IMR-90 (cell line): ENCODE data around the gene RASSF6. TPM values are rescaled to one million over a fixed set of nuclear protein-coding genes. Genes with fewer than 3 reads are reported as not detected.

Experiments used
- ATAC-seq: fragments of 200-7000 bp; cut with Tn5 transposase; 2 replicates; pipeline ENCODE4 v1.9.1; 2020; ENCODE audit warnings: low read depth, mild to moderate bottlenecking, moderate library complexity
- BruUV-seq: library from RNA; stranded (reverse); fragments of 400-500 nt; replicated peaks from 2 replicates; lab custom pipeline; 2021; lab: Mats Ljungman, UMichigan
- CTCF ChIA-PET: fragments of 300-600 bp; formaldehyde crosslinking; extraction: SDS; loops from one replicate; lab custom pipeline; 2021; ENCODE audit warnings: antibody characterized with exemption; lab: Yijun Ruan, JAX
- POLR2A ChIA-PET: fragments of 300-600 bp; sonication (Branson Sonifier 250); formaldehyde crosslinking; loops from one replicate; lab custom pipeline; 2022; ENCODE audit warnings: antibody characterized with exemption; ENCODE audit not compliant: unreplicated experiment; lab: Charles Lee
- DNase-seq: peaks from one replicate; pipeline ENCODE4 v3.0.0; 2013
- H2AFZ ChIP-seq: replicated peaks from 2 replicates; pipeline ENCODE3; 2013; ENCODE audit warnings: low read length, mild to moderate bottlenecking; ENCODE audit not compliant: poor library complexity
- H2AK5ac ChIP-seq: 2 replicates; pipeline ENCODE4 v1.6.1; 2013; ENCODE audit warnings: low read depth, low read length, inconsistent platforms
- H2AK9ac ChIP-seq: replicated peaks from 2 replicates; pipeline ENCODE3; 2013; ENCODE audit warnings: mild to moderate bottlenecking, low read depth, low read length, moderate library complexity; ENCODE audit not compliant: poor library complexity
- H2BK120ac ChIP-seq: 2 replicates; pipeline ENCODE4 v1.6.1; 2013; ENCODE audit warnings: low read depth, low read length, inconsistent platforms
- H2BK15ac ChIP-seq: 3 replicates; pipeline ENCODE4 v1.6.1; 2013; ENCODE audit warnings: low read depth, low read length, inconsistent platforms
- H2BK20ac ChIP-seq: 2 replicates; pipeline ENCODE4 v1.6.1; 2013; ENCODE audit warnings: low read depth, mild to moderate bottlenecking, inconsistent platforms, low read length, moderate library complexity
- H2BK5ac ChIP-seq: 2 replicates; pipeline ENCODE4 v1.6.1; 2013; ENCODE audit warnings: mild to moderate bottlenecking, low read depth, low read length, inconsistent platforms; ENCODE audit not compliant: poor library complexity, severe bottlenecking
- H3K14ac ChIP-seq: replicated peaks from 2 replicates; pipeline ENCODE4 v1.6.1; 2013; ENCODE audit warnings: low read depth, low read length, inconsistent platforms
- H3K18ac ChIP-seq: 2 replicates; pipeline ENCODE4 v1.6.1; 2013; ENCODE audit warnings: low read depth, low read length, control low read depth
- H3K23ac ChIP-seq: 2 replicates; pipeline ENCODE4 v1.6.1; 2013; ENCODE audit warnings: low read depth, low read length, inconsistent platforms
- H3K27ac ChIP-seq: 2 replicates; pipeline ENCODE4 v1.5.1; 2013; ENCODE audit warnings: mild to moderate bottlenecking, control low read depth, low read length; ENCODE audit not compliant: insufficient read depth
- H3K27me3 ChIP-seq: 2 replicates; pipeline ENCODE4 v1.6.1; 2013; ENCODE audit warnings: low read length; ENCODE audit not compliant: control insufficient read depth, insufficient read depth
- H3K36me3 ChIP-seq: 2 replicates; pipeline ENCODE4 v1.6.1; 2013; ENCODE audit warnings: low read length, mixed read lengths; ENCODE audit not compliant: control insufficient read depth, insufficient read depth
- H3K4ac ChIP-seq: 2 replicates; pipeline ENCODE4 v1.6.1; 2013; ENCODE audit warnings: low read depth, low read length, inconsistent platforms
- H3K4me1 ChIP-seq: 2 replicates; pipeline ENCODE4 v1.6.1; 2013; ENCODE audit warnings: low read length, mixed read lengths; ENCODE audit not compliant: control insufficient read depth, insufficient read depth
- H3K4me2 ChIP-seq: 2 replicates; pipeline ENCODE4 v1.6.1; 2013; ENCODE audit warnings: low read depth, mild to moderate bottlenecking, control low read depth, low read length, moderate library complexity
- H3K4me3 ChIP-seq: 2 replicates; pipeline ENCODE4 v1.5.1; 2013; ENCODE audit warnings: low read depth, mild to moderate bottlenecking, control low read depth, low read length, moderate library complexity; ENCODE audit not compliant: insufficient read depth
- H3K56ac ChIP-seq: 2 replicates; pipeline ENCODE4 v1.6.1; 2013; ENCODE audit warnings: low read length, inconsistent platforms; ENCODE audit not compliant: insufficient read depth; ENCODE audit errors: extremely low read depth
- H3K79me1 ChIP-seq, 2 experiments: 2 replicates each; pipeline ENCODE4 v1.6.1; 2013; ENCODE audit warnings: low read length in 2 of 2, inconsistent platforms in 1 of 2, low read depth in 1 of 2
- H3K9ac ChIP-seq: 2 replicates; pipeline ENCODE4 v1.6.1; 2013; ENCODE audit warnings: low read depth, low read length, control low read depth
- H3K9me1 ChIP-seq: 2 replicates; pipeline ENCODE4 v1.6.1; 2013; ENCODE audit warnings: low read length, inconsistent platforms; ENCODE audit not compliant: insufficient read depth
- H3K9me3 ChIP-seq: 2 replicates; pipeline ENCODE4 v1.6.1; 2013; ENCODE audit warnings: low read length; ENCODE audit not compliant: control insufficient read depth, insufficient read depth
- H4K20me1 ChIP-seq: 2 replicates; pipeline ENCODE4 v1.6.1; 2013; ENCODE audit warnings: low read length, inconsistent platforms; ENCODE audit not compliant: insufficient read depth
- H4K5ac ChIP-seq: 2 replicates; pipeline ENCODE4 v1.6.1; 2013; ENCODE audit warnings: mild to moderate bottlenecking, low read depth, low read length, control low read depth
- H4K8ac ChIP-seq, 2 experiments: 2 replicates each; pipeline ENCODE4 v1.6.1; 2013; ENCODE audit warnings: low read depth in 2 of 2, low read length in 2 of 2, control low read depth in 1 of 2, inconsistent platforms in 1 of 2
- H4K91ac ChIP-seq: 2 replicates; pipeline ENCODE4 v1.6.1; 2013; ENCODE audit warnings: low read depth, low read length, inconsistent platforms; ENCODE audit not compliant: insufficient read depth
- BHLHE40 ChIP-seq: fragments of 150-350 bp; IDR thresholded peaks from 2 replicates; pipeline ENCODE4 v1.6.1; 2016; ENCODE audit warnings: mild to moderate bottlenecking, low read depth, low read length
- CEBPB ChIP-seq: IDR thresholded peaks from 2 replicates; pipeline ENCODE4 v1.6.1; 2012; ENCODE audit warnings: low read depth, low read length, improper control_type of control experiment
- CHD1 ChIP-seq: IDR thresholded peaks from 2 replicates; pipeline ENCODE4 v1.6.1; 2012; ENCODE audit warnings: low read depth, low read length, improper control_type of control experiment
- ELK1 ChIP-seq: fragments of 150-350 bp; IDR thresholded peaks from 2 replicates; pipeline ENCODE4 v1.6.1; 2016; ENCODE audit warnings: low read depth, mild to moderate bottlenecking, low read length, moderate library complexity, borderline replicate concordance
- FOS ChIP-seq: fragments of 150-350 bp; IDR thresholded peaks from 2 replicates; pipeline ENCODE4 v1.6.1; 2016; ENCODE audit warnings: low read depth, low read length
- MAFK ChIP-seq: IDR thresholded peaks from 2 replicates; pipeline ENCODE4 v1.6.1; 2012; ENCODE audit warnings: low read depth, low read length, improper control_type of control experiment
- MAZ ChIP-seq: IDR thresholded peaks from 2 replicates; pipeline ENCODE4 v1.6.1; 2012; ENCODE audit warnings: low read depth, mild to moderate bottlenecking, low read length, improper control_type of control experiment, moderate library complexity, borderline replicate concordance
- MXI1 ChIP-seq: IDR thresholded peaks from 2 replicates; pipeline ENCODE4 v1.6.1; 2012; ENCODE audit warnings: low read depth, mild to moderate bottlenecking, low read length, moderate library complexity, borderline replicate concordance
- NFE2L2 ChIP-seq: fragments of 150-350 bp; IDR thresholded peaks from 2 replicates; pipeline ENCODE4 v1.6.1; 2016; ENCODE audit warnings: low read depth, mild to moderate bottlenecking, low read length
- POLR2A ChIP-seq: IDR thresholded peaks from 2 replicates; pipeline ENCODE4 v1.6.1; 2012; ENCODE audit warnings: mild to moderate bottlenecking, low read depth, low read length
- RAD21 ChIP-seq: IDR thresholded peaks from 2 replicates; pipeline ENCODE4 v1.6.1; 2012; ENCODE audit warnings: low read length, improper control_type of control experiment
- RCOR1 ChIP-seq: IDR thresholded peaks from 2 replicates; pipeline ENCODE4 v1.6.1; 2012; ENCODE audit warnings: mild to moderate bottlenecking, low read length, improper control_type of control experiment; ENCODE audit not compliant: insufficient replicate concordance
- RFX5 ChIP-seq: IDR thresholded peaks from 2 replicates; pipeline ENCODE4 v1.8.0; 2012; ENCODE audit warnings: low read depth, mild to moderate bottlenecking, low read length, moderate library complexity
- SMC3 ChIP-seq: fragments of 150-350 bp; IDR thresholded peaks from 2 replicates; pipeline ENCODE4 v1.6.1; 2016; ENCODE audit warnings: low read depth, mild to moderate bottlenecking, antibody characterized with exemption, low read length, moderate library complexity
- USF2 ChIP-seq: fragments of 150-350 bp; IDR thresholded peaks from 2 replicates; pipeline ENCODE4 v1.6.1; 2017; ENCODE audit warnings: mild to moderate bottlenecking, antibody characterized with exemption, low read length, low read depth
- WGBS, 2 experiments: methylation state at CpG; one replicate each; pipeline versions ENCODE4 v1.1.5 to v1.1.7; 2013; ENCODE audit warnings: missing lambda C conversion rate in 2 of 2; ENCODE audit not compliant: insufficient read length in 1 of 2; ENCODE audit errors: extremely low coverage in 2 of 2; 5-methylcytosine and 5-hydroxymethylcytosine counted together
- dilution Hi-C: fragments of 300-500 bp; cut with HindIII; formaldehyde crosslinking; loops from one replicate; pipeline ENCODE4 v1.14.3; 2018; ENCODE audit warnings: low sequenced_read_pairs; ENCODE audit not compliant: unreplicated experiment
- in situ Hi-C: fragments of 300-500 bp; cut with MboI; formaldehyde crosslinking; loops from 3 replicates; pipeline ENCODE4 v1.14.3; 2019; ENCODE audit warnings: low sequenced_read_pairs, inconsistent platforms, mixed read lengths
- intact Hi-C: fragments of 100-400 bp; cut with micrococcal nuclease; formaldehyde crosslinking; loops from 2 replicates; pipeline ENCODE4 v1.10.0; 2022
- polyA plus RNA-seq, 3 experiments: library from polyadenylated mRNA; depleted of rRNA; stranded (reverse); fragments of >200 nt; gene quantifications; 2 replicates each; pipeline ENCODE4 v1.2.3, GENCODE V29; 2012; ENCODE audit warnings: low replicate concordance in 1 of 3
- total RNA-seq: library from RNA; depleted of rRNA; stranded (reverse); fragments of >200 nt; gene quantifications from 2 replicates; pipeline ENCODE4 v1.2.3, GENCODE V29; 2012
- TF ChIP-seq, protein P1 (sequence below): conservative IDR thresholded peaks from 2 replicates; pipeline ENCODE4 v1.5.1; 2012; ENCODE audit warnings: mild to moderate bottlenecking, low read depth, low read length, improper control_type of control experiment

Gene RASSF6
- total and polyA plus RNA-seq, 2 of the 4 experiments (the other 2 are of a cell fraction): not detected

DNA sequence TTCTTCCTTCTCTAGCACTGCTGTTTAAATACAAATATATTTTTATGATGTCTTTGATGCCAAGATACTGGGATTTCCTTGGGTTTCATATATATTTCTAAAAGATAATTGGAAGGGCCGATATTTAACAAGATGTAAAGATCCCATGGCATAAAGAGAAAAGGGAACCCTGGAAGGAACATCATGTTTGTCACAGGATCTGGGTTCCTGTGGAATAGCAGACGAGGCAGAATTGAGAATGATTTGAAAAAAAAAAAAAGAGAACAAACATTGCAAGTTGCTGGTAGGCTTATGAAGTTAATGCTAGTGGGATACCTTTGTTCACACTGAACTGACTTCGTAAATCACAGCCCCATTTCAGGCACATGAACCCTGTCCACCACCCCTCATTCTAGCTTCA is 33.6 kb downstream of the RASSF6 start:
- in situ Hi-C loops: loop anchor here (5.0 kb wide), 1 partner anchor 71 kb away; no protein-coding TSS in a partner anchor

More for the DNA sequence above, 33.6 kb downstream of the RASSF6 start:
- no peak overlapping the region for H2AK9ac ChIP-seq
- WGBS, 2 experiments: no CpG with 5 or more reads among the region's 3 CpGs
- H4K20me1 ChIP-seq: no peaks in the 10 kb centered on the region
- H3K27me3 ChIP-seq: no peaks in the 10 kb centered on the region
- dilution Hi-C loops: no loop called here
- no peak overlapping the region for H3K4me2 ChIP-seq
- ChIA-PET POLR2A (no interaction called here), CTCF (interaction anchor here (0.7 to 1.2 kb wide), 2 partner anchors 15 to 452 kb away, joined by 3 read pairs; partner anchors contain the start of gene CXCL3)
- TF ChIP-seq FOS (no peak), CEBPB (no peak), SMC3 (no peak), RAD21 (no peak), BHLHE40 (no peak), POLR2A (no peak), RCOR1 (no peak), ELK1 (no peak), RFX5 (no peak), MAZ (no peak), MXI1 (no peak), USF2 (no peak), NFE2L2 (no peak), MAFK (no peak), CHD1 (no peak)
- TF ChIP-seq, protein P1, sequence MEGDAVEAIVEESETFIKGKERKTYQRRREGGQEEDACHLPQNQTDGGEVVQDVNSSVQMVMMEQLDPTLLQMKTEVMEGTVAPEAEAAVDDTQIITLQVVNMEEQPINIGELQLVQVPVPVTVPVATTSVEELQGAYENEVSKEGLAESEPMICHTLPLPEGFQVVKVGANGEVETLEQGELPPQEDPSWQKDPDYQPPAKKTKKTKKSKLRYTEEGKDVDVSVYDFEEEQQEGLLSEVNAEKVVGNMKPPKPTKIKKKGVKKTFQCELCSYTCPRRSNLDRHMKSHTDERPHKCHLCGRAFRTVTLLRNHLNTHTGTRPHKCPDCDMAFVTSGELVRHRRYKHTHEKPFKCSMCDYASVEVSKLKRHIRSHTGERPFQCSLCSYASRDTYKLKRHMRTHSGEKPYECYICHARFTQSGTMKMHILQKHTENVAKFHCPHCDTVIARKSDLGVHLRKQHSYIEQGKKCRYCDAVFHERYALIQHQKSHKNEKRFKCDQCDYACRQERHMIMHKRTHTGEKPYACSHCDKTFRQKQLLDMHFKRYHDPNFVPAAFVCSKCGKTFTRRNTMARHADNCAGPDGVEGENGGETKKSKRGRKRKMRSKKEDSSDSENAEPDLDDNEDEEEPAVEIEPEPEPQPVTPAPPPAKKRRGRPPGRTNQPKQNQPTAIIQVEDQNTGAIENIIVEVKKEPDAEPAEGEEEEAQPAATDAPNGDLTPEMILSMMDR: no peak
- no peak overlapping the region for H2BK5ac ChIP-seq
- no peak overlapping the region for H3K18ac ChIP-seq
- H3K9me1 ChIP-seq: no peaks in the 10 kb centered on the region
- no peak overlapping the region for H3K56ac ChIP-seq
- H4K5ac ChIP-seq: no peak overlapping the region
- no peak overlapping the region for H2AFZ ChIP-seq
- no peak overlapping the region for H4K91ac ChIP-seq
- H2BK20ac ChIP-seq: no peak overlapping the region
- no peak overlapping the region for H2BK15ac ChIP-seq
- no peak for DNase-seq
- H4K8ac ChIP-seq: no peak overlapping the region
- H3K4me3 ChIP-seq: no peak overlapping the region
- H3K36me3 ChIP-seq: no peaks in the 10 kb centered on the region
- H3K14ac ChIP-seq: no peak overlapping the region
- intact Hi-C loops: no loop called here
- H3K9ac ChIP-seq: no peak overlapping the region
- peaks cover 2% of the 10 kb centered on the region; the same call in 1 of the 2 replicates for H3K4me1 ChIP-seq
- no peak overlapping the region for H3K4ac ChIP-seq
- H2AK5ac ChIP-seq: no peak overlapping the region
- H2BK120ac ChIP-seq: no peak overlapping the region
- no peaks in the 10 kb centered on the region for H3K79me1 ChIP-seq
- H3K23ac ChIP-seq: no peak overlapping the region
- BruUV-seq: no TSS peak
- no peak overlapping the region for H3K27ac ChIP-seq
- H3K9me3 ChIP-seq: no peaks in the 10 kb centered on the region
- no peak for ATAC-seq
